MCF 10A (cell line): ENCODE results near the gene PRAMEF17. TPM values are rescaled to one million over a fixed set of nuclear protein-coding genes. Genes with fewer than 3 reads are reported as not detected.
"Not testable (repeated sequence)": the region's sequence is repeated elsewhere in the genome, so short reads cannot be mapped to it uniquely, and the experiment has no call there.

ENCODE experiments used
- BruUV-seq: library from RNA; stranded (reverse); fragments of 400-500 nt; replicated peaks from 2 replicates; lab custom pipeline; 2021; lab: Mats Ljungman, UMichigan
- CTCF ChIA-PET: fragments of 300-600 bp; sonication (Branson Sonifier 250); formaldehyde crosslinking; extraction: SDS; loops from one replicate; lab custom pipeline; 2021; ENCODE audit warnings: antibody characterized with exemption, inconsistent platforms; lab: Yijun Ruan, JAX
- POLR2A ChIA-PET: fragments of 300-600, 350-650 bp; sonication (Branson Sonifier 250); formaldehyde crosslinking; extraction: SDS; loops from one replicate; lab custom pipeline; 2020; ENCODE audit warnings: antibody characterized with exemption, inconsistent platforms; lab: Yijun Ruan, JAX
- DNase-seq: peaks from one replicate; pipeline ENCODE4 v3.0.0-alpha.2; 2018; ENCODE audit not compliant: unreplicated experiment
- H3K27ac Mint-ChIP-seq: one replicate; pipeline ENCODE4 v1.8.0; 2022; ENCODE audit warnings: mild to moderate bottlenecking, low read depth, mixed read lengths; ENCODE audit not compliant: unreplicated experiment
- H3K27me3 Mint-ChIP-seq: one replicate; pipeline ENCODE4 v1.8.0; 2022; ENCODE audit warnings: mixed read lengths; ENCODE audit not compliant: insufficient read depth, unreplicated experiment
- H3K36me3 Mint-ChIP-seq: one replicate; pipeline ENCODE4 v1.8.0; 2022; ENCODE audit warnings: mild to moderate bottlenecking, moderate library complexity, mixed read lengths; ENCODE audit not compliant: insufficient read depth, unreplicated experiment
- H3K4me1 Mint-ChIP-seq: one replicate; pipeline ENCODE4 v1.8.0; 2022; ENCODE audit warnings: mixed read lengths; ENCODE audit not compliant: insufficient read depth, unreplicated experiment
- H3K4me3 Mint-ChIP-seq: one replicate; pipeline ENCODE4 v1.8.0; 2022; ENCODE audit warnings: mild to moderate bottlenecking, moderate library complexity, mixed read lengths; ENCODE audit not compliant: unreplicated experiment
- H3K9me3 Mint-ChIP-seq: one replicate; pipeline ENCODE4 v1.8.0; 2022; ENCODE audit warnings: mixed read lengths; ENCODE audit not compliant: unreplicated experiment
- intact Hi-C: fragments of 100-400 bp; cut with micrococcal nuclease; formaldehyde crosslinking; loops from 2 replicates; pipeline ENCODE4 v1.14.1; 2022
- total RNA-seq: library from RNA; stranded (reverse); gene quantifications from 2 replicates; pipeline ENCODE4 v1.2.3, GENCODE V29; 2022
- TF ChIP-seq, protein P1 (sequence below): fragments of 200-600 bp; IDR thresholded peaks from one replicate; pipeline ENCODE4 v1.8.0; 2022; ENCODE audit warnings: antibody characterized with exemption, mild to moderate bottlenecking; ENCODE audit not compliant: unreplicated experiment

Gene PRAMEF17
- total RNA-seq, 1 experiment from 2014 or later, result not detected

DNA sequence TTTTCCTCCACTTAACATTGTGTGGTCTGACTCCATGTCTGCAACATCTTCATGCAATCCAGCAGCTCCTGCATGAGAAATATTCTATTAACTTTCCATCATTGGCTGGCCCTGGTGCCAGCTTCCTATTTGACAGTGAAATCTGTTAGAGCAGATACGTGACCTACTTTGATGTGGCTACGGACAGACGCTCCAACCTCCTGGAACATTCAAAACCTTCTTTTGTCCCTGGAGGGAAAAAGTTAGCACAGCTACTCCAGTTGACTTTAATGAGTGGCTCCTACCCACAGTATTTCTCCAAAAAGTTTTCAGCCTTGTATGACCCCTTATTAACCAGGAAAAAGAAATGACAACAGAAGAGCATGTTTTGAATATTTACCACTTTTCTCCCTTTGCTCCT is 42.8 kb downstream of the PRAMEF17 start:
- intact Hi-C loops, result no loop called here
- Mint-ChIP-seq H3K27me3 (no peaks in the 10 kb centered on the region), H3K36me3 (no peaks in the 10 kb centered on the region), H3K9me3 (no peaks in the 10 kb centered on the region), H3K4me3 (no peak overlapping the region), H3K4me1 (no peaks in the 10 kb centered on the region), H3K27ac (no peak overlapping the region)
- BruUV-seq, result no TSS peak
- ChIA-PET POLR2A (no interaction called here), CTCF (no interaction called here)
- TF ChIP-seq, protein P1, sequence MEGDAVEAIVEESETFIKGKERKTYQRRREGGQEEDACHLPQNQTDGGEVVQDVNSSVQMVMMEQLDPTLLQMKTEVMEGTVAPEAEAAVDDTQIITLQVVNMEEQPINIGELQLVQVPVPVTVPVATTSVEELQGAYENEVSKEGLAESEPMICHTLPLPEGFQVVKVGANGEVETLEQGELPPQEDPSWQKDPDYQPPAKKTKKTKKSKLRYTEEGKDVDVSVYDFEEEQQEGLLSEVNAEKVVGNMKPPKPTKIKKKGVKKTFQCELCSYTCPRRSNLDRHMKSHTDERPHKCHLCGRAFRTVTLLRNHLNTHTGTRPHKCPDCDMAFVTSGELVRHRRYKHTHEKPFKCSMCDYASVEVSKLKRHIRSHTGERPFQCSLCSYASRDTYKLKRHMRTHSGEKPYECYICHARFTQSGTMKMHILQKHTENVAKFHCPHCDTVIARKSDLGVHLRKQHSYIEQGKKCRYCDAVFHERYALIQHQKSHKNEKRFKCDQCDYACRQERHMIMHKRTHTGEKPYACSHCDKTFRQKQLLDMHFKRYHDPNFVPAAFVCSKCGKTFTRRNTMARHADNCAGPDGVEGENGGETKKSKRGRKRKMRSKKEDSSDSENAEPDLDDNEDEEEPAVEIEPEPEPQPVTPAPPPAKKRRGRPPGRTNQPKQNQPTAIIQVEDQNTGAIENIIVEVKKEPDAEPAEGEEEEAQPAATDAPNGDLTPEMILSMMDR, result no peak
- DNase-seq, result no peak

DNA sequence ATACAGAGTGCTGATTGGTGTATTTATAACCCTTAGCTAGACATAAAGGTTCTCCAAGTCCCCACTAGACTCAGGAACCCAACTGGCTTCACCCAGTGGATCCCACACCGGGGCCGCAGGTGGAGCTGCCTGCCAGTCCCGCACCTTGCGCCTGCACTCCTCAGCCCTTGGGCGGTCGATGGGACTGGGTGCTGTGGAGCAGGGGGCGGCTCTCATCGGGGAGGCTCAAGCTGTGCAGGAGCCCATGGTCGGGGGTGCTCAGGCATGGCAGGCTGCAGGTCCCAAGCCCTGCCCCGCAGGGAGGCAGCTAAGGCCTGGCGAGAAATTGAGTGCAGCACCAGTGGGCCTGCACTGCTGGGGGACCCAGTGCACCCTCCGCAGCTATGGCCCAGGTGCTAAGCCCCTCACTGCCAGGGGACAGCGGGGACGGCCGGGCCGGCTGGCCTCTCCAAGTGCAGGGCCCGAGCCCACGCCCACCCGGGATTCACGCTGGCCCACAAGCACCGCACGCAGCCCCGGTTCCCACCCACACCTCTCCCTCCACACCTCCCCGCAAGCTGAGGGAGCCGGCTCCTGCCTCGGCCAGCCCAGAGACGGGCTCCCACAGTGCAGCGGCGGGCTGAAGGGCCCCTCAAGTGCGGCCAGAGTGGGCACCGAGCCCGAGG is 44.4 kb downstream of the PRAMEF17 start:
- H3K9me3 Mint-ChIP-seq, H3K27me3 Mint-ChIP-seq, H3K36me3 Mint-ChIP-seq, H3K4me1 Mint-ChIP-seq, intact Hi-C loops, H3K4me3 Mint-ChIP-seq, POLR2A ChIA-PET, H3K27ac Mint-ChIP-seq, BruUV-seq, DNase-seq: not testable (repeated sequence)
- CTCF ChIA-PET, result interaction anchor here (0.7 kb wide), 1 partner anchor 12 kb away, joined by 5 read pairs; no protein-coding TSS in a partner anchor

DNA sequence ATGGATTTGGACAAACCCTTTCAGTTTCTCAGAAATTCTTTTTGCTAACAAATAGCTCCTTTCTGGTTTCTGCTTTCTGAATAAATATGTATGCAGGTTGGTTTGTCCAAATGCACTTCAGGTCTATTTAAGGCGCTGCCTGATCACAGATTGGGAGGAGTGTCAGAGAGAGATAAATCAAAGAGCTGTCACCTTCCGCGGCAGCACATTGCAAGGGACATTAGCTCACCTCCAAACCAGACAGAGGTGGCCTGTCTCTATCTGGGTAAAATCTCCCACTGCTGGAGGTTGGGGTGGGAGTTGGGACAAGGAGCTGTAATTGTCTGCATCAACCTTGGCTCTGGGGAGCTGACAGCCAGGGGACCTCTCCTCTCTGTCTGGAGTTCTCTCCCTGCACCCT is 46.0 kb downstream of the PRAMEF17 start:
- intact Hi-C loops, result no loop called here
- no TSS peak for BruUV-seq
- no peaks in the 10 kb centered on the region for H3K9me3 Mint-ChIP-seq

DNA sequence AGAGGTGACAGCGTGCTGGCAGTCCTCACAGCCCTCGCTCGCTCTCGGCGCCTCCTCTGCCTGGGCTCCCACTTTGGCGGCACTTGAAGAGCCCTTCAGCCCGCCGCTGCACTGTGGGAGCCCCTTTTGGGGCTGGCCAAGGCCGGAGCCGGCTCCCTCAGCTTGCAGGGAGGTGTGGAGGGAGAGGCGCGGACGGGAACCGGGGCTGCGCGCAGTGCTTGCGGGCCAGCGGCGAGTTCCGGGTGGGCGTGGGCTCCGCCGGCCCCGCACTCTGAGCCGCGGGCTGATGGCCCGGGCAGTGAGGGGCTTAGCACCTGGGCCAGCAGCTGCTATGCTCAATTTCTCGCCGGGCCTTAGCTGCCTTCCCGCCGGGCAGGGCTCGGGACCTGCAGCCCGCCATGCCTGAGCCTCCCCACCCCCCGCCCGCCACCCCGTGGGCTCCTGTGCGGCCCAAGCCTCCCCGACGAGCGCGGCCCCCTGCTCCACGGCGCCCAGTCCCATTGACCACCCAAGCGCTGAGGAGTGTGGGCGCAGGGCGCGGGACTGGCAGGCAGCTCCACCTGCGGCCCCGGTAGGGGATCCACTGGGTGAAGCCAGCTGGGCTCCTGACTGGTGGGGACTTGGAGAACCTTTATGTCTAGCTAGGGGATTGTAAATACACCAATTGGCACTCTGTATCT is 49.8 kb downstream of the PRAMEF17 start:
- DNase-seq, H3K36me3 Mint-ChIP-seq, H3K4me3 Mint-ChIP-seq, H3K4me1 Mint-ChIP-seq, intact Hi-C loops, H3K27me3 Mint-ChIP-seq, H3K27ac Mint-ChIP-seq, CTCF ChIA-PET, H3K9me3 Mint-ChIP-seq, BruUV-seq: not testable (repeated sequence)
- POLR2A ChIA-PET, result interaction anchor here (0.6 to 0.7 kb wide), 2 partner anchors 1481 to 1849 kb away, joined by 3 read pairs; no protein-coding TSS in a partner anchor

More for the DNA sequence above, 46.0 kb downstream of the PRAMEF17 start:
- TF ChIP-seq, protein P1, result no peak
- H3K4me1 Mint-ChIP-seq, result no peaks in the 10 kb centered on the region
- DNase-seq, result no peak
- H3K27ac Mint-ChIP-seq, result no peak overlapping the region
- H3K36me3 Mint-ChIP-seq, result no peaks in the 10 kb centered on the region
- no peaks in the 10 kb centered on the region for H3K27me3 Mint-ChIP-seq
- ChIA-PET CTCF (interaction anchor here (0.6 to 1.3 kb wide), 5 partner anchors 20 to 1148 kb away, joined by 3 to 6 read pairs (median 3); no protein-coding TSS in a partner anchor), POLR2A (no interaction called here)
- H3K4me3 Mint-ChIP-seq, result no peak overlapping the region

Other genes with a start within 250 kb of the PRAMEF17 start
- gene PRAMEF26, start 233.6 kb upstream of the PRAMEF17 start, total RNA-seq, result not detected in 2 replicates
- gene HNRNPCL4, start 224.0 kb upstream of the PRAMEF17 start, total RNA-seq, result not detected in 2 replicates
- not detected in 2 replicates for gene PRAMEF9, start 217.8 kb upstream of the PRAMEF17 start, total RNA-seq
- gene PRAMEF13, start 188.2 kb upstream of the PRAMEF17 start, total RNA-seq, result not detected in 2 replicates
- gene PRAMEF18, start 163.5 kb upstream of the PRAMEF17 start, total RNA-seq, result not detected in 2 replicates
- not detected in 2 replicates for gene PRAMEF5, start 135.4 kb upstream of the PRAMEF17 start, total RNA-seq
- gene PRAMEF8, start 104.5 kb upstream of the PRAMEF17 start, total RNA-seq, result not detected in 2 replicates
- gene PRAMEF33, start 86.1 kb upstream of the PRAMEF17 start, total RNA-seq, result not detected in 2 replicates
- gene PRAMEF15, start 74.1 kb upstream of the PRAMEF17 start, total RNA-seq, result not detected in 2 replicates
- not detected in 2 replicates for gene PRAMEF14, start 42.5 kb upstream of the PRAMEF17 start, total RNA-seq
- not detected in 2 replicates for gene PRAMEF19, start 17.7 kb upstream of the PRAMEF17 start, total RNA-seq
- not detected in 2 replicates for gene PRAMEF20, start 20.8 kb downstream of the PRAMEF17 start, total RNA-seq
- gene LRRC38, start 124.4 kb downstream of the PRAMEF17 start, total RNA-seq, result not detected in 2 replicates
- gene PDPN, start 194.2 kb downstream of the PRAMEF17 start, total RNA-seq, result 30.7 and 35.1 TPM in 2 replicates